CD4-positive, alpha-beta T cell (primary cell): ENCODE results near the gene FGFRL1. TPM values are rescaled to one million over a fixed set of nuclear protein-coding genes. Genes with fewer than 3 reads are reported as not detected.

Experiments used
- ATAC-seq: fragments of 200-7000 bp; cut with Tn5 transposase; one replicate; pipeline ENCODE4 v1.10.0; 2022; ENCODE audit warnings: mild to moderate bottlenecking; ENCODE audit not compliant: poor library complexity
- CTCF ChIA-PET: fragments of 350-600 bp; sonication (Branson Sonifier 250); formaldehyde crosslinking; loops from one replicate; lab custom pipeline; 2021; ENCODE audit warnings: antibody characterized with exemption, inconsistent platforms; lab: Charles Lee
- POLR2A ChIA-PET: fragments of 350-600 bp; sonication (Branson Sonifier 250); formaldehyde crosslinking; loops from one replicate; lab custom pipeline; 2021; ENCODE audit warnings: antibody characterized with exemption, inconsistent platforms; lab: Charles Lee
- DNase-seq, 14 experiments: peaks; one replicate each; pipeline ENCODE4 v3.0.0-alpha.2; 2013 to 2020; ENCODE audit warnings: mixed read lengths in 2 of 14
- H3K27ac ChIP-seq, 2 donors: one replicate each; pipeline versions ENCODE4 v1.5.1 to v1.7.0; 2013; ENCODE audit warnings: low read length in 2 of 2, low read depth in 1 of 2, mild to moderate bottlenecking in 1 of 2
- H3K27me3 ChIP-seq, 2 experiments: 1 replicate in 1 of 2; 2 replicates in 1 of 2; pipeline versions ENCODE4 v1.6.1 to v1.7.0; 2013; ENCODE audit warnings: low read length in 2 of 2, control low read depth in 1 of 2, mild to moderate bottlenecking in 1 of 2, moderate library complexity in 1 of 2; ENCODE audit not compliant: insufficient read depth in 2 of 2, control insufficient read depth in 1 of 2
- H3K36me3 ChIP-seq: one replicate; pipeline ENCODE4 v1.6.1; 2013; ENCODE audit warnings: low read length, control low read depth; ENCODE audit not compliant: insufficient read depth
- H3K4me1 ChIP-seq: one replicate; pipeline ENCODE4 v1.6.1; 2013; ENCODE audit warnings: low read length, control low read depth; ENCODE audit not compliant: insufficient read depth
- H3K4me3 ChIP-seq: one replicate; pipeline ENCODE4 v1.5.1; 2013; ENCODE audit warnings: mild to moderate bottlenecking, low read length, moderate library complexity
- H3K9me3 ChIP-seq, 2 experiments: 1 replicate in 1 of 2; 2 replicates in 1 of 2; pipeline versions ENCODE4 v1.6.1 to v1.7.0; 2013; ENCODE audit warnings: low read length in 2 of 2, mild to moderate bottlenecking in 2 of 2, control low read depth in 1 of 2, moderate library complexity in 1 of 2; ENCODE audit not compliant: control insufficient read depth in 1 of 2, insufficient read depth in 1 of 2
- H3K27ac Mint-ChIP-seq: one replicate; pipeline ENCODE4 v1.8.0; 2020; ENCODE audit warnings: mixed read lengths
- H3K27me3 Mint-ChIP-seq: one replicate; pipeline ENCODE4 v1.8.0; 2021; ENCODE audit warnings: mixed read lengths
- H3K36me3 Mint-ChIP-seq: one replicate; pipeline ENCODE4 v1.8.0; 2021; ENCODE audit warnings: low read depth, mixed read lengths
- H3K4me1 Mint-ChIP-seq: one replicate; pipeline ENCODE4 v1.8.0; 2021; ENCODE audit warnings: low read depth, mixed read lengths
- H3K4me3 Mint-ChIP-seq: one replicate; pipeline ENCODE4 v1.8.0; 2020; ENCODE audit warnings: mild to moderate bottlenecking, mixed read lengths
- H3K9me3 Mint-ChIP-seq: one replicate; pipeline ENCODE4 v1.8.0; 2020; ENCODE audit warnings: mixed read lengths
- CTCF ChIP-seq: fragments of 200-600 bp; IDR thresholded peaks from one replicate; pipeline ENCODE4 v1.8.0; 2022; ENCODE audit warnings: antibody characterized with exemption, mild to moderate bottlenecking
- intact Hi-C, 2 experiments: fragments of 100-400 bp; cut with DNase I in 1 of 2; cut with micrococcal nuclease in 1 of 2; formaldehyde crosslinking; loops; one replicate each; pipeline versions ENCODE4 v1.15.1 to v1.9.0; 2023 to 2025; cut with DNase I, micrococcal nuclease
- total RNA-seq, 174 experiments: library from RNA in 2 of 174; stranded (reverse) in 2 of 174; gene quantifications; one replicate each; pipeline ENCODE4 v1.2.3 and lab custom pipeline; 2021 to 2026

Gene FGFRL1
- total RNA-seq, 2 experiments from 2014 or later: 21.8 to 25.0 TPM

GRCh38 chr4:1018147-1019020 lies 7.0 kb downstream of the FGFRL1 start:
- no peaks in the 10 kb centered on the region for H3K36me3 ChIP-seq
- no peak overlapping the region for H3K4me3 ChIP-seq
- H3K27ac Mint-ChIP-seq: no peak overlapping the region
- CTCF ChIA-PET: no interaction called here
- H3K36me3 Mint-ChIP-seq: no peaks in the 10 kb centered on the region
- peaks cover 5% of the 10 kb centered on the region for H3K4me1 Mint-ChIP-seq
- H3K27ac ChIP-seq: no peak overlapping the region
- ATAC-seq (no peak), DNase-seq (no peak)
- H3K4me1 ChIP-seq: peaks cover 13% of the 10 kb centered on the region
- POLR2A ChIA-PET: no interaction called here
- TF ChIP-seq CTCF: no peak
- intact Hi-C loops: no loop called here
- H3K4me3 Mint-ChIP-seq: no peak overlapping the region
- no peaks in the 10 kb centered on the region for H3K27me3 ChIP-seq
- no peaks in the 10 kb centered on the region for H3K27me3 Mint-ChIP-seq
- H3K9me3 Mint-ChIP-seq: no peaks in the 10 kb centered on the region
- no peaks in the 10 kb centered on the region for H3K9me3 ChIP-seq

- no peaks in the 10 kb centered on the region for H3K9me3 Mint-ChIP-seq
These were observed 7.9 kb downstream of the FGFRL1 start for GRCh38 chr4:1019320-1019719.

GRCh38 chr4:1019729-1020470 lies 8.5 kb downstream of the FGFRL1 start:
- CTCF ChIA-PET: no interaction called here
- intact Hi-C loops: no loop called here
- no peak overlapping the region for H3K27ac Mint-ChIP-seq
- Histone ChIP-seq H3K4me1 (peaks cover 13% of the 10 kb centered on the region), H3K27me3 (no peaks in the 10 kb centered on the region), H3K9me3 (no peaks in the 10 kb centered on the region), H3K27ac (no peak overlapping the region), H3K36me3 (no peaks in the 10 kb centered on the region), H3K4me3 (no peak overlapping the region)
- no peaks in the 10 kb centered on the region for H3K27me3 Mint-ChIP-seq
- ATAC-seq: no peak
- TF ChIP-seq CTCF: no peak
- DNase-seq: no peak
- no peak overlapping the region for H3K4me3 Mint-ChIP-seq
- H3K36me3 Mint-ChIP-seq: no peaks in the 10 kb centered on the region
- H3K4me1 Mint-ChIP-seq: peaks cover 5% of the 10 kb centered on the region
- POLR2A ChIA-PET: no interaction called here
- no peaks in the 10 kb centered on the region for H3K9me3 Mint-ChIP-seq

More at GRCh38 chr4:1019320-1019719, 7.9 kb downstream of the FGFRL1 start:
- ChIA-PET CTCF (no interaction called here), POLR2A (no interaction called here)
- TF ChIP-seq CTCF: no peak
- no peaks in the 10 kb centered on the region for H3K36me3 Mint-ChIP-seq
- H3K27ac ChIP-seq: no peak overlapping the region
- H3K4me1 ChIP-seq: peaks cover 13% of the 10 kb centered on the region
- intact Hi-C loops: no loop called here
- no peak for ATAC-seq
- no peaks in the 10 kb centered on the region for H3K9me3 ChIP-seq
- H3K27me3 Mint-ChIP-seq: no peaks in the 10 kb centered on the region
- H3K36me3 ChIP-seq: no peaks in the 10 kb centered on the region
- no peak overlapping the region for H3K4me3 ChIP-seq
- H3K27ac Mint-ChIP-seq: no peak overlapping the region
- peaks cover 5% of the 10 kb centered on the region for H3K4me1 Mint-ChIP-seq
- H3K27me3 ChIP-seq: no peaks in the 10 kb centered on the region
- no peak overlapping the region for H3K4me3 Mint-ChIP-seq
- DNase-seq: no peak
